Neural progenitor cell (in vitro differentiated cells): ENCODE measurements around the gene TGFBR2.

ENCODE experiments used
- CTCF ChIP-seq: fragments of 200-600 bp; sonication (generic); IDR thresholded peaks from 2 replicates; pipeline ENCODE4 v1.5.1; 2017; ENCODE audit warnings: antibody characterized with exemption, mild to moderate bottlenecking
- EZH2 ChIP-seq: fragments of 200-600 bp; sonication (generic); IDR thresholded peaks from 2 replicates; pipeline ENCODE4 v1.6.1; 2017; ENCODE audit warnings: antibody characterized with exemption, mild to moderate bottlenecking, moderate library complexity

- TF ChIP-seq CTCF (no peak), EZH2 (no peak)
Measured at GRCh38 chr3:30634761-30635735, 28.6 kb downstream of the TGFBR2 start.
